Parathyroid adenoma (tissue), 2 donors: ENCODE results near the gene TECPR1.

Source experiments
- H2AFZ ChIP-seq: fragments of 300-600 bp; sonication (generic); one replicate; pipeline ENCODE4 v1.7.0; 2017; ENCODE audit warnings: antibody characterized with exemption, mild to moderate bottlenecking
- H3K27ac ChIP-seq: fragments of 300-600 bp; sonication (generic); one replicate; pipeline ENCODE4 v1.7.0; 2017
- H3K27me3 ChIP-seq: fragments of 300-600 bp; sonication (generic); one replicate; pipeline ENCODE4 v1.7.0; 2017; ENCODE audit warnings: low read length; ENCODE audit not compliant: control insufficient read depth, insufficient read depth
- H3K36me3 ChIP-seq: fragments of 300-600 bp; sonication (generic); one replicate; pipeline ENCODE4 v1.7.0; 2017; ENCODE audit warnings: low read length; ENCODE audit not compliant: control insufficient read depth, insufficient read depth
- H3K4me1 ChIP-seq: fragments of 300-600 bp; sonication (generic); one replicate; pipeline ENCODE4 v1.7.0; 2017; ENCODE audit warnings: control low read depth
- H3K4me2 ChIP-seq: fragments of 300-600 bp; sonication (generic); one replicate; pipeline ENCODE4 v1.7.0; 2017; ENCODE audit warnings: low read length
- H3K4me3 ChIP-seq: fragments of 300-600 bp; sonication (generic); one replicate; pipeline ENCODE4 v1.7.0; 2017; ENCODE audit warnings: low read depth, low read length
- H3K79me2 ChIP-seq: fragments of 300-600 bp; sonication (generic); one replicate; pipeline ENCODE4 v1.7.0; 2017; ENCODE audit warnings: control low read depth
- H3K9ac ChIP-seq: fragments of 300-600 bp; sonication (generic); one replicate; pipeline ENCODE4 v1.7.0; 2017; ENCODE audit warnings: mild to moderate bottlenecking
- H3K9me3 ChIP-seq: fragments of 300-600 bp; sonication (generic); one replicate; pipeline ENCODE4 v1.7.0; 2017; ENCODE audit warnings: low read length; ENCODE audit not compliant: control insufficient read depth
- CTCF ChIP-seq: fragments of 300-600 bp; sonication (generic); IDR thresholded peaks from one replicate; pipeline ENCODE4 v1.7.0; 2017; ENCODE audit warnings: antibody characterized with exemption, mild to moderate bottlenecking
- donor health status: primary hyperparathyroidism.

Gene TECPR1

DNA sequence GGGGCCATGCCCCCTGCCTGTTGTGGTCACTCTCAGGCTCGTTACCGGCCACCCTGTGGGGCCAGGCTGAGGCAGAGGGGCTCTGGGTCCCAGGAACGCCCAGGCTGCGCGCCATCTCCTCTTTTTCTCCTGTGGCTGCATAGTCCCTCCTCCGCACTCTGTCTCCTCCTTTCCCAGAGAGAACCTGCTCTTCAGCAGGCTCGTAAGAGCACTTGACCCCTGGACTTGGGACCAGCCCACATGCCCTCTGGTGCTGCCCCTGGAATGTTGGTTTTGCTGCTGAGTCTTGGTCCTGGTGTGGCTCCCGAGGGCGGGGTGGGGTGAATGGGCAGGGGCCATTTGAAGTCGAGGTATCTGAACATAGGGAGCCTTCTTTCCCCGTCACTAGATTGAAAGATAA lies 47.4 kb downstream of the TECPR1 start:
- no peak overlapping the region for H2AFZ ChIP-seq
- TF ChIP-seq CTCF = no peak
- H3K4me3 ChIP-seq = no peak overlapping the region
- no peak overlapping the region for H3K27ac ChIP-seq
- H3K4me2 ChIP-seq = no peak overlapping the region
- no peaks in the 10 kb centered on the region for H3K79me2 ChIP-seq
- no peaks in the 10 kb centered on the region for H3K9me3 ChIP-seq
- no peak overlapping the region for H3K9ac ChIP-seq
- no peaks in the 10 kb centered on the region for H3K27me3 ChIP-seq
- no peaks in the 10 kb centered on the region for H3K4me1 ChIP-seq
- no peaks in the 10 kb centered on the region for H3K36me3 ChIP-seq

DNA sequence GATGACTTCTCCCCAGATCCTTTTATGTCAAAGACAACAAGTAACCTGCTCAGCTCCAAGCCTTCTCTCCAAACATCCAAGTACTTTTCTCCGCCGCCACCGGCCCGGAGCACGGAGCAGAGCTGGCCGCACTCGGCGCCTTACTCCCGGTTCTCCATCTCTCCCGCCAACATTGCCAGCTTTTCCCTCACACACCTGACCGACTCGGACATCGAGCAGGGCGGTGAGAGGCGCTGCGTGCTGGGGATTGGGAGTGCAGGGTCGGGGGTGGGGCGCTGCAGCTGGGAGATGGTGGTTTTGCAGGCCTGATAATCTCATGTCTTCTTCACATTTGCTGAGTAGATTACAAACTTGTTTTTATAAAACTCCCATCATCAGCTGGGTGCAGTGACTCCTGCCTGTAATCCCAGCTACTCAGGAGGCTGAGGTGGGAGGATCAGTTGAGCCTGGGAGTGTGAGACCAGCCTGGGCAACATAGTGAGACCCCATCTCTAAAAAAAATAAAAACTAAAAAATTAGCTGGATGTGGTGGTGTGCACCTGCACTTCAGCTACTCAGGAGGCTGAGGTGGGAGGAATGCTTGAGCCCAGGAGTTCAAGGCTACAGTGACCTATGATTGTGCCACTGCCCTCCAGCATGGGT lies 47.9 kb downstream of the TECPR1 start:
- no peak for TF ChIP-seq CTCF
- H3K9ac ChIP-seq = no peak overlapping the region
- H3K27me3 ChIP-seq = no peaks in the 10 kb centered on the region
- H3K4me1 ChIP-seq = no peaks in the 10 kb centered on the region
- H3K36me3 ChIP-seq = no peaks in the 10 kb centered on the region
- H3K79me2 ChIP-seq = no peaks in the 10 kb centered on the region
- no peaks in the 10 kb centered on the region for H3K9me3 ChIP-seq
- no peak overlapping the region for H3K4me3 ChIP-seq
- no peak overlapping the region for H3K27ac ChIP-seq
- H2AFZ ChIP-seq = no peak overlapping the region
- no peak overlapping the region for H3K4me2 ChIP-seq

GRCh38 chr7:98203261-98203963 lies 48.6 kb downstream of the TECPR1 start:
- Histone ChIP-seq H3K9me3 (no peaks in the 10 kb centered on the region), H2AFZ (no peak overlapping the region), H3K79me2 (no peaks in the 10 kb centered on the region), H3K27ac (no peak overlapping the region), H3K9ac (no peak overlapping the region), H3K4me1 (no peaks in the 10 kb centered on the region), H3K36me3 (no peaks in the 10 kb centered on the region), H3K4me3 (no peak overlapping the region), H3K4me2 (no peak overlapping the region), H3K27me3 (no peaks in the 10 kb centered on the region)
- TF ChIP-seq CTCF = no peak

- Histone ChIP-seq H3K27me3 (no peaks in the 10 kb centered on the region), H3K4me2 (no peak overlapping the region), H3K79me2 (no peaks in the 10 kb centered on the region), H3K4me3 (no peak overlapping the region), H2AFZ (no peak overlapping the region), H3K4me1 (no peaks in the 10 kb centered on the region), H3K9me3 (no peaks in the 10 kb centered on the region), H3K36me3 (no peaks in the 10 kb centered on the region), H3K9ac (no peak overlapping the region), H3K27ac (no peak overlapping the region)
- no peak for TF ChIP-seq CTCF
These were observed 49.5 kb downstream of the TECPR1 start for GRCh38 chr7:98202367-98203195.
